Transverse colon (tissue), 3 donors: Measurements from ENCODE around the gene UNC5CL.

Experiments
- CTCF ChIP-seq, 5 experiments: fragments of 200-600 bp in 3 of 5; fragments of 450-650 bp in 2 of 5; sonication (generic) in 3 of 5; IDR thresholded peaks; 1 replicate in 2 of 5; 2 replicates in 3 of 5; pipeline ENCODE4 v1.5.1; 2016 to 2017; ENCODE audit warnings: antibody characterized with exemption in 5 of 5, inconsistent platforms in 3 of 5, mild to moderate bottlenecking in 2 of 5, moderate library complexity in 1 of 5
- EP300 ChIP-seq: sonication (generic); formaldehyde crosslinking; IDR thresholded peaks from one replicate; pipeline ENCODE4 v1.6.1; 2017; ENCODE audit warnings: antibody characterized with exemption, low read depth

GRCh38 chr6:41033776-41034175 is 5.2 kb downstream of the UNC5CL start:
- TF ChIP-seq CTCF (IDR thresholded peaks at IDR 0.05) (no peak), EP300 (no peak)
